T-helper 1 cell treated with Interleukin-12 subunit alpha and Interleukin-12 subunit beta and Interleukin-4 antibody, amounts not matched to agents 30 ng/mL and 1 ng/mL, for 36 hours (primary cell): Measurements from ENCODE around the gene PIMREG. TPM values are rescaled to one million over a fixed set of nuclear protein-coding genes. Genes with fewer than 3 reads are reported as not detected.
"Not testable (repeated sequence)": the region's sequence is repeated elsewhere in the genome, so short reads cannot be mapped to it uniquely, and the experiment has no call there.

Experiments used
- intact Hi-C: fragments of 100-400 bp; cut with micrococcal nuclease; formaldehyde crosslinking; loops from one replicate; pipeline ENCODE4 v1.15.1; 2024
- total RNA-seq: library from RNA; stranded (reverse); gene quantifications from 2 replicates; pipeline ENCODE4 v1.2.3, GENCODE V29; 2022

PIMREG gene
- total RNA-seq, 1 donor from 2014 or later, result 19.6 TPM

GRCh38 chr17:6475411-6475810, 31.2 kb downstream of the PIMREG start:
- intact Hi-C loops, result no loop called here

- intact Hi-C loops, result no loop called here
These were observed 32.0 kb downstream of the PIMREG start for GRCh38 chr17:6476076-6476809.

GRCh38 chr17:6476810-6477179, 32.5 kb downstream of the PIMREG start:
- intact Hi-C loops, result no loop called here

GRCh38 chr17:6477831-6478383, 33.7 kb downstream of the PIMREG start:
- intact Hi-C loops, result no loop called here

GRCh38 chr17:6478486-6478885, 34.2 kb downstream of the PIMREG start:
- intact Hi-C loops, result no loop called here

- intact Hi-C loops, result no loop called here
These were observed 35.5 kb downstream of the PIMREG start for GRCh38 chr17:6479622-6480302.

- intact Hi-C loops, result no loop called here
These were observed 36.0 kb downstream of the PIMREG start for GRCh38 chr17:6480303-6480675.

- intact Hi-C loops, result no loop called here
These were observed 37.8 kb downstream of the PIMREG start for GRCh38 chr17:6482105-6482455.

- intact Hi-C loops, result not testable (repeated sequence)
These were observed 38.5 kb downstream of the PIMREG start for GRCh38 chr17:6482796-6483195.

- intact Hi-C loops, result no loop called here
These were observed 39.3 kb downstream of the PIMREG start for GRCh38 chr17:6483507-6483906.

- intact Hi-C loops, result no loop called here
These were observed 41.6 kb downstream of the PIMREG start for GRCh38 chr17:6485646-6486412.

GRCh38 chr17:6487251-6488007, 43.2 kb downstream of the PIMREG start:
- intact Hi-C loops, result no loop called here

GRCh38 chr17:6488008-6488539, 43.8 kb downstream of the PIMREG start:
- intact Hi-C loops, result no loop called here

GRCh38 chr17:6489016-6489550, 44.8 kb downstream of the PIMREG start:
- intact Hi-C loops, result no loop called here

GRCh38 chr17:6491071-6491700, 46.9 kb downstream of the PIMREG start:
- intact Hi-C loops, result no loop called here

GRCh38 chr17:6492892-6493674, 48.8 kb downstream of the PIMREG start:
- intact Hi-C loops, result no loop called here

- intact Hi-C loops, result no loop called here
These were observed 50.1 kb downstream of the PIMREG start for GRCh38 chr17:6494239-6494941.

- intact Hi-C loops, result no loop called here
These were observed 51.3 kb downstream of the PIMREG start for GRCh38 chr17:6495450-6496115.
